ENCODE data around the gene RRP7A. TPM values are rescaled to one million over a fixed set of nuclear protein-coding genes. Genes with fewer than 3 reads are reported as not detected.

RRP7A gene
- total and polyA plus RNA-seq, 2 of the 13 experiments (the other 11 are each of a cell fraction or from before 2014, with no cell fraction given): 15.3 to 41.6 TPM

DNA sequence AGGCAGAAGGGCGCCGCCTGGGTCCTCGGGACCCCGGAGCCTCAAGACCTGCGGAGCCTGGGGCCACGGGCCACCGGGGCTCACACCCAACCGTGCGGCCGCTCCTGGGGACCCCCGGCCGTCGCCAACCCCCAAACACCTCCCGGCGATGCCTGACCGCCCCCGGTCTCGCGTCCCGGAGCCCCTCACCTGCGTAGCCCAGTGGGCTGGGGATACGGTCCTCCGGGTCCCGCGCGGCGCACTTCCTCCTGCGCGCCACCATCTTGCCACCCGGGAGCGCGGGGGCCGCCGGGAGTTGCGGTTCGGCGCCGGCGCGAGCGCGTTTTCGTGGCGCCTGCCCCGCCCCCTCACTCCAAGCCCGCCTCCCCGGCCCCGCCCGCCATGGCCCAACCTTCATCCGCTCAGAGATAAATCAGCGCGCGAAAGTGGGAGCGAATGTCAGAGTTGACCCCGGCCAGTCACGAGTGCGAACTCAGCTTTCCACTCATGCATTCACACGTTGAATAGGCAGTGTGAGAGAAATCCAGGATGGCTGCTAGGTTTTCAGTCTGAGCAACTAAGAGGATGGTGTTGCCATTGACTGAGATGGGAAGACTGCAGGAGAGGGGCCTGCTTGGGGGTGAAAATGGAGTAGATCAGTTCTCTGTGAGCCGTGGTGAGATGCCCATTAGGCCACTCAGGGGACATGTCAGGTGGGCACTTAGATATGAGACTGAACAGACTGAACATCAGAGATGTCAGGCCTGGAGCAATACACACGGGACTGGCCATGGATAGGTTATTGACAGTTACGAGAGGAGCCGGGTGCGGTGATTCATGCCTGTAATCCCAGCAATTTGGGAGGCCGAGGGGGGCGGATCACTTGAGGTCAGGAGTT is at the start of gene RRP7A (continued):
- no peak for TF ChIP-seq SNAPC5 (CRISPR knock-in tag; IDR thresholded peaks at IDR 0.05; ENCODE audit: borderline replicate concordance)
- no peak for TF ChIP-seq HDAC2 (CRISPR knock-in tag; IDR thresholded peaks at IDR 0.05)
- TF ChIP-seq, protein P1, sequence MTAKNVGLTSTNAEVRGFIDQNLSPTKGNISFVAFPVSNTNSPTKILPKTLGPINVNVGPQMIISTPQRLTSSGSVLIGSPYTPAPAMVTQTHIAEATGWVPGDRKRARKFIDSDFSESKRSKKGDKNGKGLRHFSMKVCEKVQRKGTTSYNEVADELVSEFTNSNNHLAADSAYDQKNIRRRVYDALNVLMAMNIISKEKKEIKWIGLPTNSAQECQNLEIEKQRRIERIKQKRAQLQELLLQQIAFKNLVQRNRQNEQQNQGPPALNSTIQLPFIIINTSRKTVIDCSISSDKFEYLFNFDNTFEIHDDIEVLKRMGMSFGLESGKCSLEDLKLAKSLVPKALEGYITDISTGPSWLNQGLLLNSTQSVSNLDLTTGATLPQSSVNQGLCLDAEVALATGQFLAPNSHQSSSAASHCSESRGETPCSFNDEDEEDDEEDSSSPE (CRISPR knock-in tag; IDR thresholded peaks at IDR 0.05): peak; percentile 51
- TF ChIP-seq IKZF5 (CRISPR knock-in tag; IDR thresholded peaks at IDR 0.05): no peak
- no peak for TF ChIP-seq GRHL1 (CRISPR knock-in tag; conservative IDR thresholded peaks at IDR 0.05)
- no peak for TF ChIP-seq MTF2 (CRISPR knock-in tag; IDR thresholded peaks at IDR 0.05; ENCODE audit: borderline replicate concordance)
- no peak for TF ChIP-seq HHEX (CRISPR knock-in tag; IDR thresholded peaks at IDR 0.05)
- TF ChIP-seq, protein P2, sequence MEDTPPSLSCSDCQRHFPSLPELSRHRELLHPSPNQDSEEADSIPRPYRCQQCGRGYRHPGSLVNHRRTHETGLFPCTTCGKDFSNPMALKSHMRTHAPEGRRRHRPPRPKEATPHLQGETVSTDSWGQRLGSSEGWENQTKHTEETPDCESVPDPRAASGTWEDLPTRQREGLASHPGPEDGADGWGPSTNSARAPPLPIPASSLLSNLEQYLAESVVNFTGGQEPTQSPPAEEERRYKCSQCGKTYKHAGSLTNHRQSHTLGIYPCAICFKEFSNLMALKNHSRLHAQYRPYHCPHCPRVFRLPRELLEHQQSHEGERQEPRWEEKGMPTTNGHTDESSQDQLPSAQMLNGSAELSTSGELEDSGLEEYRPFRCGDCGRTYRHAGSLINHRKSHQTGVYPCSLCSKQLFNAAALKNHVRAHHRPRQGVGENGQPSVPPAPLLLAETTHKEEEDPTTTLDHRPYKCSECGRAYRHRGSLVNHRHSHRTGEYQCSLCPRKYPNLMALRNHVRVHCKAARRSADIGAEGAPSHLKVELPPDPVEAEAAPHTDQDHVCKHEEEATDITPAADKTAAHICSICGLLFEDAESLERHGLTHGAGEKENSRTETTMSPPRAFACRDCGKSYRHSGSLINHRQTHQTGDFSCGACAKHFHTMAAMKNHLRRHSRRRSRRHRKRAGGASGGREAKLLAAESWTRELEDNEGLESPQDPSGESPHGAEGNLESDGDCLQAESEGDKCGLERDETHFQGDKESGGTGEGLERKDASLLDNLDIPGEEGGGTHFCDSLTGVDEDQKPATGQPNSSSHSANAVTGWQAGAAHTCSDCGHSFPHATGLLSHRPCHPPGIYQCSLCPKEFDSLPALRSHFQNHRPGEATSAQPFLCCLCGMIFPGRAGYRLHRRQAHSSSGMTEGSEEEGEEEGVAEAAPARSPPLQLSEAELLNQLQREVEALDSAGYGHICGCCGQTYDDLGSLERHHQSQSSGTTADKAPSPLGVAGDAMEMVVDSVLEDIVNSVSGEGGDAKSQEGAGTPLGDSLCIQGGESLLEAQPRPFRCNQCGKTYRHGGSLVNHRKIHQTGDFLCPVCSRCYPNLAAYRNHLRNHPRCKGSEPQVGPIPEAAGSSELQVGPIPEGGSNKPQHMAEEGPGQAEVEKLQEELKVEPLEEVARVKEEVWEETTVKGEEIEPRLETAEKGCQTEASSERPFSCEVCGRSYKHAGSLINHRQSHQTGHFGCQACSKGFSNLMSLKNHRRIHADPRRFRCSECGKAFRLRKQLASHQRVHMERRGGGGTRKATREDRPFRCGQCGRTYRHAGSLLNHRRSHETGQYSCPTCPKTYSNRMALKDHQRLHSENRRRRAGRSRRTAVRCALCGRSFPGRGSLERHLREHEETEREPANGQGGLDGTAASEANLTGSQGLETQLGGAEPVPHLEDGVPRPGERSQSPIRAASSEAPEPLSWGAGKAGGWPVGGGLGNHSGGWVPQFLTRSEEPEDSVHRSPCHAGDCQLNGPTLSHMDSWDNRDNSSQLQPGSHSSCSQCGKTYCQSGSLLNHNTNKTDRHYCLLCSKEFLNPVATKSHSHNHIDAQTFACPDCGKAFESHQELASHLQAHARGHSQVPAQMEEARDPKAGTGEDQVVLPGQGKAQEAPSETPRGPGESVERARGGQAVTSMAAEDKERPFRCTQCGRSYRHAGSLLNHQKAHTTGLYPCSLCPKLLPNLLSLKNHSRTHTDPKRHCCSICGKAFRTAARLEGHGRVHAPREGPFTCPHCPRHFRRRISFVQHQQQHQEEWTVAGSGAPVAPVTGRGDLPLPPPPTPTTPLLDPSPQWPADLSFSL (CRISPR knock-in tag; IDR thresholded peaks at IDR 0.05): no peak
- TF ChIP-seq ZHX2 (IDR thresholded peaks at IDR 0.05; ENCODE audit: low read depth): no peak
- TF ChIP-seq ZHX2 (CRISPR knock-in tag; IDR thresholded peaks at IDR 0.05; ENCODE audit: borderline replicate concordance): no peak
- no peak for TF ChIP-seq ZNF446 (CRISPR knock-in tag; IDR thresholded peaks at IDR 0.05)
